ENCODE results near the gene GPX2.

GRCh38 chr14:64958201-64958600, 15.7 kb upstream of the GPX2 start:
- TF ChIP-seq, protein P1, sequence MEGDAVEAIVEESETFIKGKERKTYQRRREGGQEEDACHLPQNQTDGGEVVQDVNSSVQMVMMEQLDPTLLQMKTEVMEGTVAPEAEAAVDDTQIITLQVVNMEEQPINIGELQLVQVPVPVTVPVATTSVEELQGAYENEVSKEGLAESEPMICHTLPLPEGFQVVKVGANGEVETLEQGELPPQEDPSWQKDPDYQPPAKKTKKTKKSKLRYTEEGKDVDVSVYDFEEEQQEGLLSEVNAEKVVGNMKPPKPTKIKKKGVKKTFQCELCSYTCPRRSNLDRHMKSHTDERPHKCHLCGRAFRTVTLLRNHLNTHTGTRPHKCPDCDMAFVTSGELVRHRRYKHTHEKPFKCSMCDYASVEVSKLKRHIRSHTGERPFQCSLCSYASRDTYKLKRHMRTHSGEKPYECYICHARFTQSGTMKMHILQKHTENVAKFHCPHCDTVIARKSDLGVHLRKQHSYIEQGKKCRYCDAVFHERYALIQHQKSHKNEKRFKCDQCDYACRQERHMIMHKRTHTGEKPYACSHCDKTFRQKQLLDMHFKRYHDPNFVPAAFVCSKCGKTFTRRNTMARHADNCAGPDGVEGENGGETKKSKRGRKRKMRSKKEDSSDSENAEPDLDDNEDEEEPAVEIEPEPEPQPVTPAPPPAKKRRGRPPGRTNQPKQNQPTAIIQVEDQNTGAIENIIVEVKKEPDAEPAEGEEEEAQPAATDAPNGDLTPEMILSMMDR (IDR thresholded peaks at IDR 0.05 in 4 of 5, conservative IDR thresholded peaks at IDR 0.05 in 1 of 5) = no peak
- no peak for TF ChIP-seq POLR2A (IDR thresholded peaks at IDR 0.05)

Data from gastrocnemius medialis (tissue), 4 donors.